Purkinje cell (primary cell): ENCODE results near the gene SSTR1. TPM values are rescaled to one million over a fixed set of nuclear protein-coding genes. Genes with fewer than 3 reads are reported as not detected.

Experiments
- polyA plus RNA-seq: library from polyadenylated mRNA; unstranded; fragments of >200 nt; fragmentation: Nextera tagmentation; gene quantifications from 2 replicates; pipeline ENCODE4 v1.2.1, GENCODE V29; 2014

Gene SSTR1
- polyA plus RNA-seq = 0.67 and 3.3 TPM in 2 replicates

DNA sequence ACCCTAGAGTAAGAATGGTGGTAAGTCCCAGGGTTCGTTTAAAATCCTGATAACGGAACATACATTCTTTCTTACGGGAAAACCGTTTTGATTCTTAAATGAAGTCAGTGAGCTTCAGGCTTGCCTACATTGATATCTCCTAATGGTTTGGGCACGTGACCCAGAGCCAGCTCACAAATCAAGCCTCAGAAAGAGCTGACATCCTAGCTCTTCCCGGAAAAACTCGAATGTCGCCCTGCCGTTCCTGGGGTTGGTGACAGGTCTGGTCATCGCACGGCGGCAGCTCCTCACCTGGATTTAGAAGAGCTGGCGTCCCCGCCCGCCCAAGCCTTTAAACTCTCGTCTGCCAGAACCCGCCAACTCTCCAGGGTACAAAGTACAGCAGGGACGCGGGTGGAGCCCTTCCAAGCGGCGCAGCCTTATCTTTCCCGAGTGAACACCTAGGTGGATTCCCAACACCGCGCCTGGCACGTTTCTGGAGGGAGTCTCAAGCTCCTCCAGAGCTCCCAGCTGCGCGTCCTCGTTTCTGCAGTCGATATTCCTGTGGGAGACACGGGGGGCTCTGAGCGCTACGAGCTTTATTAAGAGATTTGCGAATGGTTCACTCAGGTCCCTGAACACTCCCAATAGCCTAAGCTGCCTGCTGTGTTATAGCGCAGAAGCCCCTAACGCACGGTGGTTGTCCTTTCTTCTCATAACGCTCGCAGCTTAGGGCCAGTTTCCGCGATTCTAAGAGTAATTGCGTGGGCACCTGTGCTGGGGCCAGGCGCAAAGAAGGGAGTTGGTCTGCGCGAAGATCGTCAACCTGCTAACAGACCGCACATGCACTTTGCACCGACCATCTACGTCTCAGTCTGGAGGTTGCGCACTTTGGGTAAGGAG is at the start of gene SSTR1:
Gene SSTR1, plus strand, starts transcription at position 169 of the 882 bp plus-strand sequence. CDS start 1,486 bp downstream, outside the sequence.

GRCh38 chr14:38255673-38256532 is 48.2 kb downstream of the SSTR1 start, which contains the start of gene CLEC14A:
Gene CLEC14A (minus strand): TSS chr14:38256093. CDS start chr14:38256022, 71 bp downstream.

Other genes with a start within 250 kb of the SSTR1 start
- 1.1 and 2.4 TPM in 2 replicates for gene CLEC14A, start 48.2 kb downstream of the SSTR1 start, polyA plus RNA-seq